GM12873 (cell line): ENCODE data around the gene HRG.

ENCODE experiments used
- TF ChIP-seq, protein P1 (sequence below): IDR thresholded peaks from 2 replicates; pipeline ENCODE4 v1.5.1; 2012; ENCODE audit warnings: low read depth, mild to moderate bottlenecking, moderate library complexity, low read length, control low read depth; ENCODE audit not compliant: insufficient read depth; ENCODE audit errors: missing control alignments

The HRG gene

DNA sequence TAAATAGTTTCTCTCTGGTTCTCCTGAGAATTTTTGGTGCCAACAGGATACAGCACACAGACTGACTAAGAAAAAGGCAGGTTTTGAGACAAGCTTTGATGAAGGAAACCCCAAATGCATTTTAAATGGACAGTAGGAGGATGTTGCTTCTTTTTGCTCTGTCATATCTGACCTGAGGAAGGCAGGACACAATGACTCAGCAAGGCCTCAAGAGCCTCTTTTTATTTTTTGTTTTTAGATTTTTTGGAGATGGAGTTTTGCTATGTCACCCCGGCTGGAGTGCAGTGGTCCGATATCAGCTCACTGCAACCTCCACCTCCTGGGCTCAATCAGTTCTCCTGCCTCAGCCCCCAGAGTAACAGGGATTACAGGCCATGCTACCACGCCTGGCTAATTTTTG, 34.5 kb downstream of the HRG start:
- TF ChIP-seq, protein P1, sequence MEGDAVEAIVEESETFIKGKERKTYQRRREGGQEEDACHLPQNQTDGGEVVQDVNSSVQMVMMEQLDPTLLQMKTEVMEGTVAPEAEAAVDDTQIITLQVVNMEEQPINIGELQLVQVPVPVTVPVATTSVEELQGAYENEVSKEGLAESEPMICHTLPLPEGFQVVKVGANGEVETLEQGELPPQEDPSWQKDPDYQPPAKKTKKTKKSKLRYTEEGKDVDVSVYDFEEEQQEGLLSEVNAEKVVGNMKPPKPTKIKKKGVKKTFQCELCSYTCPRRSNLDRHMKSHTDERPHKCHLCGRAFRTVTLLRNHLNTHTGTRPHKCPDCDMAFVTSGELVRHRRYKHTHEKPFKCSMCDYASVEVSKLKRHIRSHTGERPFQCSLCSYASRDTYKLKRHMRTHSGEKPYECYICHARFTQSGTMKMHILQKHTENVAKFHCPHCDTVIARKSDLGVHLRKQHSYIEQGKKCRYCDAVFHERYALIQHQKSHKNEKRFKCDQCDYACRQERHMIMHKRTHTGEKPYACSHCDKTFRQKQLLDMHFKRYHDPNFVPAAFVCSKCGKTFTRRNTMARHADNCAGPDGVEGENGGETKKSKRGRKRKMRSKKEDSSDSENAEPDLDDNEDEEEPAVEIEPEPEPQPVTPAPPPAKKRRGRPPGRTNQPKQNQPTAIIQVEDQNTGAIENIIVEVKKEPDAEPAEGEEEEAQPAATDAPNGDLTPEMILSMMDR: no peak

DNA sequence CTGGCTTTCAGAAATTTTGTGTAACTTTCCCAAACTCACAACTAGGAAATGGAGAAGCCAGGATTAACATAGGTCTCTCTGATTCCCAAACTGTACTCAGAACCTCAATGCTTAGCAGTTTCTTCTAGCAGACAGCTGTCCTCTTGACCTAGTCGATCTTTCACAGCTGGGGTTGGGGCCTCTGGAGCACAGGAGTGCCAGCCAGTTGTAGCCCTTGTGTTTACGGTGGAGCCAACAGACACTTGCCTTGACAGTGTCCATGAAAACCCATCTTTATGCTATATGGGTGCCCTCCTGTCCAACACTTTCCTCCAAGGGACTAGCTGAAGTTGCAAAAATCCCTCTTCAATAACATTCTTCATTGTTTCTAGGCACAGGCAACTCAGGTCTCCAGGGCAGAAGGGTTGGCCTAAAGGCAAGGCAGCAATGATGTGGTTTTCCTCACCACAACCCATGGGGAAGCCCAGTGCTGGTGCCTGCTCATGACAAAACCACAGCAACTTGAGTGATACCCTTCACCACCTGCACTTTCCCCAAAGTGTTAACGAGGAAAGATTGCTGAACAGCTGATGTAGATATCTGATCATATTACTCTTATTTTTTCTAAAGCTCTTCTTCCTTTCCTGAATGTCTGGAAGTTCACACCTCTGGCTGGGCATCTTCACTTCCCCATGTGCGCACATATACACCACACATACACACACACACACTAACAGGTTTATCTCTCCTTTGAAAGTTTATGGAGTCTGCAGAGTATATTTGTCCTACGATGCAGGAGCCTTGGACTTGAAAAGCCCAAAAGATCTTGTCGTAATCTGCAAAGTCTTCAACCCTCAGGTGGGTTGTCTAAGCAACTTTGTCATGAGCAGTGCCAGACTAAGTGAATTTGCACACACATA, 40.3 kb downstream of the HRG start:
- TF ChIP-seq, protein P1: no peak

DNA sequence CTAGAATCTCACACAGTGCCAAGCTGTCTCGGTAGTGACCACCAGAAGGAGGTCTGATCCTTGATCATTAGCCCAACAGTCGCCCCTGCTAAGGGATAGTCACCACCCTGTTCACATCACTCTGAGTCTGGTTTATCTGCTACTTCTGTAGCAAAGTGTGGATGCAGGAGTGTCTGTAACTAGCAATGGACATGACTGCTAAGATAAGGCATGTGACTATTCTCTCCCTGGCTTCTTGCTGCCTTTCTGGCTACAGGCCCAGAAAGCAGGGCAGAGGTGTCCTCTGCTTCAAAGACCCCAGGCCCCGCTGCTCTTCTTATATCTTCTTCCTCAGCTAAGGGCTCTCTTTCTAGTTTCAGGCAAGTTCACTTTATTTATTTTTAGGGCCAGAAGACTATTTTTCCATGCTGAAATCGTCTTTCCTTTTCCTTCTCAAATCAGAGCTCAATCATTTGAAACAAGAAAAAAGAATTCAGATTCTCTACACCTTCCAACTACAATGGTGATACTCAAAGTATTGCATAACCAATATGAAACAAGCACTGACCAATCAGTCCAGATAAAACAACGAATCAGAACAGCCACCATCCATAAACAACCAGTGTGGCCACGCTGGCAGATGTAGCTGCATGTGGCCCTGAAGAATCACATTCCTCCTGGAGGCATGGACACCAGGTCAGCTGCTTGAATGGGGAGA, 43.3 kb downstream of the HRG start:
- TF ChIP-seq, protein P1: no peak

DNA sequence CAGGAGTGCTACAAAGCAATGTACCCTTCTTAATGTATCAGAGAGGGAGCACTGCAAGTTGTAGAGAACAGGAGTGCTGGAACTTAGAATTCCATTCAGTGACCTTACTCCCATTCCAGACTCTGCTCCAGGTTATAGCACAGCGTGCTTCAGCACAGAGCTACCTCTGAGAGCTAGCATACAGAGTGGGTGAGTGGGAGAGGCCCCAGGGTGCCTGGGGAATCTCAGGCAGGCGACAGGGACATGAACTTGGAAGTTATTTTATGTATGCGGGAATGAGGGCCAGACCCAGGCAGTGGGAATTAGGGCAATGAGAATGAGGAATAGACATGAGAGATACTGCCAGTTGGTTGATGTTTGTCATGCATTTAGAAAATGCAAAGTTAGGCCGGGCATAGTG, 47.7 kb downstream of the HRG start:
- TF ChIP-seq, protein P1: no peak

DNA sequence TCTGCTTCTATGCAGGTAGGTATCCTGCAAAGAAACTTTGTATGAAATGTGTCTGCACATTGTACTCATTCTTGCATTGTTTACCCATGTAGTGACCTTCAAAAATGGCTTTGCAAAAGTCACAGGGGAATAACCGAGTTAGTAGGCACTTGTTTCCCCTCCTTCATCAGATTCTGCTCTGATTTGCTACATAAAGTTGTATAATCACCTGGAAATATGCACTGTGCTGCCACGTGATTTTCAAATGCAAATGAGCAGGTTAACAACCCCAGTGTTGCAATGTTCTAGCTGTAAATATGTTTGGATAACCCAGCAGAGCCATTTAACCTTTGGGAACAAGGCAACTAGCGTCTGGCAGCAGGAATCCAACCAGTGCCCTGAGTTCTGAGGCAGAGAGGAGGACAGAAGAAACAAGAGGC, 51.2 kb downstream of the HRG start, which contains the start of gene KNG1:
TSS of gene KNG1 (plus strand) at position 321 of the 419 bp plus-strand sequence. CDS start 184 bp downstream, outside the sequence.
- TF ChIP-seq, protein P1: no peak

DNA sequence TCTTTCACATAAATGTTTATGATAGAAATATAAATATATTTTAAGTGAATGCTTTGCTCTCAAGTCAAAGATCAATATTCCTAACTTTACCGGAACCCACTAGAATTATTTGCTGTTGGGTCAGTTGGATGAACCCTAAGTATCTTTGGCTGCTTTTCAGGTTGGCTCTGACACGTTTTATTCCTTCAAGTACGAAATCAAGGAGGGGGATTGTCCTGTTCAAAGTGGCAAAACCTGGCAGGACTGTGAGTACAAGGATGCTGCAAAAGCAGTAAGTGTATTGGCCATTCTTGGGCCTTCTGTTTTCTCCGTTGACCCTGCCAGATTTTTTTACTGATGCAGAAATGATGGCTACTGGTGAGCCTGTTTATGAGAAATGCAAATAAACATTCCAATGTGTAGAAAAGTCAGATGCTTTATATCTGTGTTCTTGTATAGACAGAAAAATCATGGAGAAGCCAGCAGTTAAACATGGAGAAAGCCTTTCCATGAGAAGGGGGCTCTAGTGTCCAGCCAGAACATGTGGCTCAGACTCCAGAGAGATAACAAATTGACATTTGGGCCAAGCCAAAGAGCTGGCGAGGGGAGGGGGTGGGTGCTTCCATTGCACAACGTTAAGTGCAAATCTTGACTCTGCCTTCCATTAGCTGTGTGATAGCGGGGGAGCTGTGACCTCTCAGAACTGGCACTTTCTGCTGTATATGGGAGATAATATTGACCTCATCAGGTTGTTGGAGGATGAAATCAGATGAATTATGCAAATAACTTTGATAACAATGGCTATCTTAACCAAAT, 54.3 kb downstream of the HRG start:
- TF ChIP-seq, protein P1: no peak
